GM12872 (cell line): ENCODE results near the gene ETHE1.

Experiments
- CTCF ChIP-seq: IDR thresholded peaks from 3 replicates; pipeline ENCODE4 v1.5.1; 2011; ENCODE audit warnings: low read depth, mild to moderate bottlenecking, low read length, moderate library complexity; ENCODE audit not compliant: insufficient read depth

The ETHE1 gene

GRCh38 chr19:43525836-43526771 is 897 bp downstream of the ETHE1 start:
- TF ChIP-seq CTCF = no peak

GRCh38 chr19:43524922-43525835 is 1.8 kb downstream of the ETHE1 start:
- TF ChIP-seq CTCF = no peak

- no peak for TF ChIP-seq CTCF
Measured at GRCh38 chr19:43522929-43523328, 4.1 kb downstream of the ETHE1 start.

GRCh38 chr19:43519436-43520088 is 7.4 kb downstream of the ETHE1 start:
- TF ChIP-seq CTCF = peak; percentile 89

- TF ChIP-seq CTCF = no peak
Measured at GRCh38 chr19:43518051-43518450, 8.9 kb downstream of the ETHE1 start.

- TF ChIP-seq CTCF = no peak
Measured at GRCh38 chr19:43511324-43511723, 15.7 kb downstream of the ETHE1 start.

GRCh38 chr19:43510713-43511112 is 16.3 kb downstream of the ETHE1 start:
- no peak for TF ChIP-seq CTCF
